Left lung (tissue), 10 donors: Measurements from ENCODE around the gene RREB1. TPM values are rescaled to one million over a fixed set of nuclear protein-coding genes. Genes with fewer than 3 reads are reported as not detected.

Source experiments
- ATAC-seq: fragments of 200-7000 bp; cut with Tn5 transposase; one replicate; pipeline ENCODE4 v1.9.1; 2020; ENCODE audit warnings: moderate library complexity
- DNase-seq, 4 donors: peaks; one replicate each; pipeline ENCODE4 v3.0.0-alpha.2; 2013 to 2020
- H3K27ac ChIP-seq, 2 donors: fragments of 200-600 bp; sonication (generic) in 1 of 2; one replicate each; pipeline versions ENCODE4 v1.5.0 to v1.8.0; 2020 to 2021
- H3K27me3 ChIP-seq, 2 donors: fragments of 200-600 bp; sonication (generic) in 1 of 2; one replicate each; pipeline versions ENCODE4 v1.5.0 to v1.8.0; 2020 to 2021
- H3K36me3 ChIP-seq, 2 donors: fragments of 200-600 bp; sonication (generic) in 1 of 2; one replicate each; pipeline versions ENCODE4 v1.5.0 to v1.8.0; 2020 to 2021
- H3K4me1 ChIP-seq, 2 donors: fragments of 200-600 bp; one replicate each; pipeline ENCODE4 v1.8.0; 2021
- H3K4me3 ChIP-seq, 2 donors: fragments of 200-600 bp; sonication (generic) in 1 of 2; one replicate each; pipeline versions ENCODE4 v1.5.0 to v1.8.0; 2020 to 2021; ENCODE audit warnings: mild to moderate bottlenecking in 1 of 2
- H3K9me3 ChIP-seq, 2 donors: fragments of 200-600 bp; sonication (generic) in 1 of 2; one replicate each; pipeline versions ENCODE4 v1.5.0 to v1.8.0; 2020 to 2021
- CTCF ChIP-seq, 2 donors: fragments of 200-600 bp; sonication (generic) in 1 of 2; IDR thresholded peaks; one replicate each; pipeline versions ENCODE4 v1.5.0 to v1.8.0; 2021; ENCODE audit warnings: antibody characterized with exemption in 2 of 2
- intact Hi-C, 2 donors: fragments of 100-400 bp; cut with DNase I; formaldehyde crosslinking; loops; one replicate each; pipeline versions ENCODE4 v1.11.2 to v1.14.2; 2022
- polyA plus RNA-seq, 6 donors: library from polyadenylated mRNA; unstranded; fragments of 120-200 nt; gene quantifications; one replicate each; pipeline ENCODE4 v1.2.1, GENCODE V29; 2013; ENCODE audit not compliant: insufficient read length in 6 of 6
- total RNA-seq, 2 donors: library from RNA; stranded (reverse); fragmentation: NEBNext Ultra II Directional; extraction: Animal tissue kit (Norgen Biotek cat#: 25700); gene quantifications; one replicate each; pipeline ENCODE4 v1.2.1, GENCODE V29; 2021
- donor health status: DM: no; HTN: yes; CAD: no.
- donor health status: DM: no; HTN: no; CAD: no.

Gene RREB1
- total and polyA plus RNA-seq, 8 donors: 24.1 to 54.0 (median 27.6) TPM

- intact Hi-C loops: no loop called here
- no peaks in the 10 kb centered on the region for H3K9me3 ChIP-seq
- DNase-seq: peak in 1 of 4 donors; percentile 52
- no peak overlapping the region for H3K4me3 ChIP-seq
- peak; percentile 13 for ATAC-seq
- no peaks in the 10 kb centered on the region for H3K36me3 ChIP-seq
- H3K4me1 ChIP-seq: peaks cover 22 to 68% of the 10 kb centered on the region in 2 donors
- peak overlapping the region; percentile 48 to 60 for H3K27ac ChIP-seq
- no peaks in the 10 kb centered on the region for H3K27me3 ChIP-seq
- no peak for TF ChIP-seq CTCF (IDR thresholded peaks at IDR 0.05)
Observed at GRCh38 chr6:7115543-7116231, 7.9 kb downstream of the RREB1 start.

- intact Hi-C loops: no loop called here
- ATAC-seq (no peak), DNase-seq (no peak)
- Histone ChIP-seq H3K27me3 (no peaks in the 10 kb centered on the region), H3K36me3 (peaks cover 0 to 9% of the 10 kb centered on the region in 2 donors), H3K9me3 (no peaks in the 10 kb centered on the region), H3K27ac (no peak overlapping the region), H3K4me1 (peaks cover 20 to 50% of the 10 kb centered on the region in 2 donors), H3K4me3 (no peak overlapping the region)
- TF ChIP-seq CTCF (IDR thresholded peaks at IDR 0.05): no peak
Observed at GRCh38 chr6:7119272-7119801, 11.6 kb downstream of the RREB1 start.

- peaks cover 6 to 48% of the 10 kb centered on the region in 2 donors for H3K4me1 ChIP-seq
- TF ChIP-seq CTCF (IDR thresholded peaks at IDR 0.05): no peak
- H3K4me3 ChIP-seq: no peak overlapping the region
- H3K9me3 ChIP-seq: no peaks in the 10 kb centered on the region
- H3K27me3 ChIP-seq: no peaks in the 10 kb centered on the region
- peak; percentile 92 for ATAC-seq
- DNase-seq: peak in 2 of 4 donors; percentile 55 to 60
- intact Hi-C loops: no loop called here
- peak overlapping the region; percentile 5 to 15 for H3K27ac ChIP-seq
- H3K36me3 ChIP-seq: peaks cover 0 to 9% of the 10 kb centered on the region in 2 donors
Observed at GRCh38 chr6:7121700-7122241, 14.0 kb downstream of the RREB1 start.

- no peak for ATAC-seq
Observed at GRCh38 chr6:7122684-7123083, 14.9 kb downstream of the RREB1 start.

More at GRCh38 chr6:7122684-7123083, 14.9 kb downstream of the RREB1 start:
- Histone ChIP-seq H3K4me1 (peaks cover 6 to 50% of the 10 kb centered on the region in 2 donors), H3K36me3 (peaks cover 0 to 9% of the 10 kb centered on the region in 2 donors), H3K9me3 (no peaks in the 10 kb centered on the region), H3K4me3 (no peak overlapping the region), H3K27ac (no peak overlapping the region), H3K27me3 (no peaks in the 10 kb centered on the region)
- TF ChIP-seq CTCF (IDR thresholded peaks at IDR 0.05): no peak
- DNase-seq: no peak
- intact Hi-C loops: no loop called here
